ENCODE data around the gene D2HGDH.

- TF ChIP-seq POLR2A (IDR thresholded peaks at IDR 0.05) (no peak), CTCF (IDR thresholded peaks at IDR 0.05 in 4 of 5, conservative IDR thresholded peaks at IDR 0.05 in 1 of 5) (no peak)
Observed at GRCh38 chr2:241798631-241799521, 64.4 kb downstream of the D2HGDH start.
